Caco-2 (cell line): Measurements from ENCODE around the gene ZDHHC6. TPM values are rescaled to one million over a fixed set of nuclear protein-coding genes. Genes with fewer than 3 reads are reported as not detected.

Source experiments
- BruUV-seq: library from RNA; stranded (reverse); fragments of 400-500 nt; replicated peaks from 2 replicates; lab custom pipeline; 2021; lab: Mats Ljungman, UMichigan
- CTCF ChIA-PET: fragments of 300-600 bp; sonication (Branson Sonifier 250); formaldehyde crosslinking; loops from one replicate; lab custom pipeline; 2022; ENCODE audit warnings: antibody characterized with exemption; lab: Charles Lee
- POLR2A ChIA-PET: fragments of 300-600 bp; sonication (Branson Sonifier 250); formaldehyde crosslinking; loops from one replicate; lab custom pipeline; 2022; ENCODE audit warnings: antibody characterized with exemption; lab: Charles Lee
- DNase-seq, 2 experiments: peaks; one replicate each; pipeline versions ENCODE4 v3.0.0 to v3.0.0-alpha.2; 2020 to 2022
- H3K27me3 ChIP-seq: replicated peaks from 2 replicates; pipeline ENCODE4 v1.6.0; 2011; ENCODE audit warnings: low read length; ENCODE audit not compliant: control insufficient read depth, insufficient read depth
- H3K36me3 ChIP-seq: 2 replicates; pipeline ENCODE4 v1.5.1; 2011; ENCODE audit warnings: low read length; ENCODE audit not compliant: control insufficient read depth, insufficient read depth
- H3K4me1 ChIP-seq: fragments of 250-450 bp; sonication (Bioruptor Pico); 2 replicates; pipeline ENCODE4 v1.5.1; 2020; ENCODE audit warnings: mild to moderate bottlenecking
- H3K4me3 ChIP-seq: 2 replicates; pipeline ENCODE4 v1.5.1; 2011; ENCODE audit warnings: low read depth, mild to moderate bottlenecking, control low read depth, low read length
- H3K9me3 ChIP-seq: fragments of 250-450 bp; sonication (Bioruptor Pico); 2 replicates; pipeline ENCODE4 v1.5.1; 2020; ENCODE audit warnings: mild to moderate bottlenecking, moderate library complexity
- H3K27ac Mint-ChIP-seq: one replicate; pipeline ENCODE4 v1.8.0; 2022; ENCODE audit warnings: mixed read lengths; ENCODE audit not compliant: unreplicated experiment
- H3K27me3 Mint-ChIP-seq: one replicate; pipeline ENCODE4 v1.8.0; 2022; ENCODE audit warnings: mixed read lengths; ENCODE audit not compliant: insufficient read depth, unreplicated experiment
- H3K36me3 Mint-ChIP-seq: one replicate; pipeline ENCODE4 v1.8.0; 2022; ENCODE audit warnings: mild to moderate bottlenecking, mixed read lengths; ENCODE audit not compliant: insufficient read depth, unreplicated experiment
- H3K4me1 Mint-ChIP-seq: one replicate; pipeline ENCODE4 v1.8.0; 2022; ENCODE audit warnings: low read depth, mixed read lengths; ENCODE audit not compliant: unreplicated experiment
- H3K4me3 Mint-ChIP-seq: one replicate; pipeline ENCODE4 v1.8.0; 2022; ENCODE audit warnings: mild to moderate bottlenecking, moderate library complexity, mixed read lengths; ENCODE audit not compliant: unreplicated experiment
- H3K9me3 Mint-ChIP-seq: one replicate; pipeline ENCODE4 v1.8.0; 2022; ENCODE audit warnings: mixed read lengths; ENCODE audit not compliant: unreplicated experiment
- intact Hi-C: fragments of 100-400 bp; cut with micrococcal nuclease; formaldehyde crosslinking; loops from one replicate; pipeline ENCODE4 v1.10.0; 2022; ENCODE audit not compliant: unreplicated experiment
- total RNA-seq: library from RNA; stranded (reverse); gene quantifications from 2 replicates; pipeline ENCODE4 v1.2.3, GENCODE V29; 2022
- TF ChIP-seq, protein P1 (sequence below), 2 experiments: fragments of 200-600 bp in 1 of 2; IDR thresholded peaks; 1 replicate in 1 of 2; 2 replicates in 1 of 2; pipeline versions ENCODE4 v1.5.1 to v1.8.0; 2011 to 2022; ENCODE audit warnings: antibody characterized with exemption in 1 of 2, control low read depth in 1 of 2, inconsistent platforms in 1 of 2, low read depth in 1 of 2, low read length in 1 of 2, mild to moderate bottlenecking in 1 of 2, moderate library complexity in 1 of 2; ENCODE audit not compliant: insufficient read depth in 1 of 2, severe bottlenecking in 1 of 2, unreplicated experiment in 1 of 2

ZDHHC6 gene
- total RNA-seq, 1 experiment from 2014 or later: 47.4 TPM

- POLR2A ChIA-PET: interaction anchor here (1.2 kb wide), 1 partner anchor 44 kb away, joined by 3 read pairs; no protein-coding TSS in a partner anchor
- peaks cover 31% of the 10 kb centered on the region for H3K4me1 ChIP-seq
Measured at GRCh38 chr10:112490545-112490944, 43.8 kb upstream of the ZDHHC6 start.

GRCh38 chr10:112487964-112488363 is 41.2 kb upstream of the ZDHHC6 start:
- BruUV-seq: no TSS peak
- TF ChIP-seq, protein P1, sequence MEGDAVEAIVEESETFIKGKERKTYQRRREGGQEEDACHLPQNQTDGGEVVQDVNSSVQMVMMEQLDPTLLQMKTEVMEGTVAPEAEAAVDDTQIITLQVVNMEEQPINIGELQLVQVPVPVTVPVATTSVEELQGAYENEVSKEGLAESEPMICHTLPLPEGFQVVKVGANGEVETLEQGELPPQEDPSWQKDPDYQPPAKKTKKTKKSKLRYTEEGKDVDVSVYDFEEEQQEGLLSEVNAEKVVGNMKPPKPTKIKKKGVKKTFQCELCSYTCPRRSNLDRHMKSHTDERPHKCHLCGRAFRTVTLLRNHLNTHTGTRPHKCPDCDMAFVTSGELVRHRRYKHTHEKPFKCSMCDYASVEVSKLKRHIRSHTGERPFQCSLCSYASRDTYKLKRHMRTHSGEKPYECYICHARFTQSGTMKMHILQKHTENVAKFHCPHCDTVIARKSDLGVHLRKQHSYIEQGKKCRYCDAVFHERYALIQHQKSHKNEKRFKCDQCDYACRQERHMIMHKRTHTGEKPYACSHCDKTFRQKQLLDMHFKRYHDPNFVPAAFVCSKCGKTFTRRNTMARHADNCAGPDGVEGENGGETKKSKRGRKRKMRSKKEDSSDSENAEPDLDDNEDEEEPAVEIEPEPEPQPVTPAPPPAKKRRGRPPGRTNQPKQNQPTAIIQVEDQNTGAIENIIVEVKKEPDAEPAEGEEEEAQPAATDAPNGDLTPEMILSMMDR (IDR thresholded peaks at IDR 0.05; ENCODE audit: insufficient read depth in 1 of 2, low read depth in 1 of 2, low read length in 1 of 2, severe bottlenecking in 1 of 2, unreplicated experiment in 1 of 2): no peak

More at GRCh38 chr10:112490545-112490944, 43.8 kb upstream of the ZDHHC6 start:
- DNase-seq: peak; percentile 42 to 49
- H3K27me3 ChIP-seq: no peaks in the 10 kb centered on the region
- Mint-ChIP-seq H3K4me3 (peak overlapping the region; percentile 2), H3K27me3 (no peaks in the 10 kb centered on the region), H3K9me3 (no peaks in the 10 kb centered on the region), H3K4me1 (peaks cover 12% of the 10 kb centered on the region), H3K27ac (peak overlapping the region; percentile 53), H3K36me3 (no peaks in the 10 kb centered on the region)
- TF ChIP-seq, protein P1 (IDR thresholded peaks at IDR 0.05; ENCODE audit: insufficient read depth in 1 of 2, low read depth in 1 of 2, low read length in 1 of 2, severe bottlenecking in 1 of 2, unreplicated experiment in 1 of 2): no peak
- no peaks in the 10 kb centered on the region for H3K9me3 ChIP-seq
- no peak overlapping the region for H3K4me3 ChIP-seq
- no peaks in the 10 kb centered on the region for H3K36me3 ChIP-seq
- CTCF ChIA-PET: interaction anchor here (0.7 to 3.2 kb wide), 2 partner anchors 18 to 327 kb away, joined by 3 to 11 read pairs; no protein-coding TSS in a partner anchor
- BruUV-seq: no TSS peak
- intact Hi-C loops: no loop called here

GRCh38 chr10:112484399-112484798 is 37.7 kb upstream of the ZDHHC6 start:
- CTCF ChIA-PET: no interaction called here
- peaks cover 4% of the 10 kb centered on the region; the same call in 1 of the 2 replicates for H3K4me1 ChIP-seq
- H3K36me3 ChIP-seq: no peaks in the 10 kb centered on the region

More at GRCh38 chr10:112487964-112488363, 41.2 kb upstream of the ZDHHC6 start:
- Mint-ChIP-seq H3K27ac (no peak overlapping the region), H3K36me3 (no peaks in the 10 kb centered on the region), H3K9me3 (no peaks in the 10 kb centered on the region), H3K4me3 (no peak overlapping the region), H3K4me1 (peaks cover 12% of the 10 kb centered on the region), H3K27me3 (no peaks in the 10 kb centered on the region)
- intact Hi-C loops: no loop called here
- Histone ChIP-seq H3K4me1 (peaks cover 31% of the 10 kb centered on the region), H3K9me3 (no peaks in the 10 kb centered on the region), H3K27me3 (no peaks in the 10 kb centered on the region), H3K4me3 (no peak overlapping the region), H3K36me3 (no peaks in the 10 kb centered on the region)
- CTCF ChIA-PET: no interaction called here
- DNase-seq: no peak
- POLR2A ChIA-PET: no interaction called here

More at GRCh38 chr10:112484399-112484798, 37.7 kb upstream of the ZDHHC6 start:
- no peak for DNase-seq
- H3K27ac Mint-ChIP-seq: no peak overlapping the region
- POLR2A ChIA-PET: no interaction called here
- no TSS peak for BruUV-seq
- Histone ChIP-seq H3K27me3 (no peaks in the 10 kb centered on the region), H3K9me3 (no peaks in the 10 kb centered on the region), H3K4me3 (no peak overlapping the region)
- H3K9me3 Mint-ChIP-seq: no peaks in the 10 kb centered on the region
- peaks cover 5% of the 10 kb centered on the region for H3K36me3 Mint-ChIP-seq
- TF ChIP-seq, protein P1 (IDR thresholded peaks at IDR 0.05; ENCODE audit: insufficient read depth in 1 of 2, low read depth in 1 of 2, low read length in 1 of 2, severe bottlenecking in 1 of 2, unreplicated experiment in 1 of 2): no peak
- no peaks in the 10 kb centered on the region for H3K4me1 Mint-ChIP-seq
- H3K4me3 Mint-ChIP-seq: no peak overlapping the region
- H3K27me3 Mint-ChIP-seq: no peaks in the 10 kb centered on the region
- intact Hi-C loops: no loop called here
